GM21528 (cell line): ENCODE measurements around the gene MICU2.

Experiments
- ATAC-seq: cut with Tn5 transposase; IDR thresholded peaks from one replicate; pipeline ENCODE4 v1.9.1; 2021; ENCODE audit warnings: mild to moderate bottlenecking, moderate library complexity; ENCODE audit not compliant: unreplicated experiment, low FRiP score

The MICU2 gene

DNA sequence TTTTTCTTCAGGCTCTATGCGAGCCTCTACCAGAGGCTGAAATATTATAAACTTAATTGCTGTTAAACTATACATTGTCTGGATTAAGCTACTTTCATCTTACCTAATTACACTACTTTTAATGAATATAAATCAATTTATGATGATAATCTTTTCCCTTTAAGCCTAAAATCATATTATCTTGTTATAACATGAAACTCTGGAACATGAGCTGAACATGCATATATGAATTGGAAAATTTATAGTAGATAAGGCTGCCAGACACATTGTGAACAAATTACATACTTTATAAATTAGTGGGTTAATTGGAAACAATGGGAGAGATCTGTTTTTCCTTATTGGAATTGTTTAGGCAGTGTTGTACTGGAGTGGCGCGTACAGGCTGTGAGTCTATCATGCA is 99.6 kb downstream of the MICU2 start:
- ATAC-seq: no peak

GRCh38 chr13:21501686-21502085 is 102.3 kb downstream of the MICU2 start:
- ATAC-seq: no peak

GRCh38 chr13:21486322-21486721 is 117.6 kb downstream of the MICU2 start:
- ATAC-seq: no peak

DNA sequence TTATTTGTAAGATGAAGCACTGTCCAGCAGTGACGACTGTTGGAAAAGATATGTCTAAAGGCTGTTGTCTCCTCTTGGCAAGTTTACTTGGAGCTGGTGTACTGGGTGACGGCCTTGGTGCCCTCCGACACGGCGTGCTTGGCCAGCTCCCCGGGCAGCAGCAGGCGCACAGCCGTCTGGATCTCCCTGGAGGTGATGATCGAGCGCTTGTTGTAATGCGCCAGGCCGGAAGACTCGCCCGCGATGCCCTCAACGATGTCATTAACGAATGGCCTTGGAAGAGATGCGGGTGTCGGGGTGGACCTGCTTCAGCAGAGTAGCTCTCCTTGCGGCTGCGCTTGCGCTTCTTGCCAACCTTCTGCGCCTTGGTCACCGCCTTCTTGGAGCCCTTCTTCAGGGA is 120.2 kb downstream of the MICU2 start:
- ATAC-seq: no peak

DNA sequence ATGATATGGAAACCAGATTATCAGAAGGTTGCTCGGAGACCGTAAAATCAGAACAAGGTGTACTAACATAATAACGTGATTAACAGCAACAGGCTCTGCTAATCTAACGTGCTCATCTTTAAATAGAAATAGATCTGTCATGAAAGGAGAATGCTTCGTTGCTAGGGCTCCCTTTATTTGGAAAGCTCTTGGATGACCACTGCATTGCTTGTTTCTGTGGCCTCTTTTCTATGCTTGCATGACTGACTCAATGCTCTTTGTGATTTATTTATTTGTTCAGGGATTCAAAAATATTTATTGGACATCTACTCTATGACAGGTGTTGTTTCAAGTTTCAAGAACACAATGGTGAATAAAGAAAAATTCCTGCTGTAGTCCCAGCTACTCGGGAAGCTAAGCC is 122.6 kb downstream of the MICU2 start:
- ATAC-seq: no peak

GRCh38 chr13:21478881-21479808 is 124.8 kb downstream of the MICU2 start:
- no peak for ATAC-seq

DNA sequence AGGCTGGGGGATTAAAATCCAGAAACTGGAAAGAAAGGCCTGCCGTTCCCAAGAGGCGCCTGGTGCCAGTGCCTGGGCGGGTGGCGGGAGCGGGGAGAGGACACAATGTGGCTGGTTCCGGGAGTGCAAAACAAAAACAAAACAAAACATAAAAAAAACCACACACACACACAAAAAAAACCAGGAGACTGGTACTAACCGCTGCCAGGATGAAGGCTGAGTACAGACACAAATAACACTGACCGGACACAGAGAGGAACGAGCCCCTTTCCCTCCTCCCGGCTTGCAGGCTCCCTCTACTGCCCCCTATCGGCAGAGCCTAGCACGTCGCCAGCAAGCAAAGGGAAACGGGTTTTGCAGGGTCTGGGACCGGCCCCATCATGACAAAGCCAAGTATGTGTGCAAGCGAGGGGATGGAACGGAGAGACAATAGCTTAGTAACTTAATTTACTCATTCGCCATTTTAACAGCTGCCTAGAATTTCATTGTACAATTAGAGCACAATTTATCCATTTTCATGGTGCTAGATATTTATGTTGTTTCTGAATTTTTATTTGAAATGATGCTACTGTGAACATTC is 127.0 kb downstream of the MICU2 start:
- ATAC-seq: peak; percentile 91

DNA sequence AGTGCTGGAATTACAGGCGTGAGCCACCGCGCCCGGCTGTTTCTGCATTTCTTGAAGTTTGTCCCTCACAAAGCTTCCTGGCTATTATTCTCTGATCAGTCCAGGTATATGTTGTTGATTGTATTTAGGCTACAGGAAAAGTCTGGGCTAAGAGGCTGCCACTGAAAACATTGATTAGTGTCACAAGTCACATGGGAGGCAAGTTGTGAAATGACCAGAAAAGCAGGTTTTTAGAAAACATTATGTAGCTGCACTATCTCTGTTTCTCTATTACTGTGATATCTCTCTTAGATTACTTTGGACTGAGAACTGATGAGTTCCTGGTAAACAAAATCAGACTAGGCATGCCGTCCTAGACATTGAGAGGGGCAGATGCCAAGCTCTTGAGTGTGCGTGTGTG is 128.9 kb downstream of the MICU2 start:
- no peak for ATAC-seq

DNA sequence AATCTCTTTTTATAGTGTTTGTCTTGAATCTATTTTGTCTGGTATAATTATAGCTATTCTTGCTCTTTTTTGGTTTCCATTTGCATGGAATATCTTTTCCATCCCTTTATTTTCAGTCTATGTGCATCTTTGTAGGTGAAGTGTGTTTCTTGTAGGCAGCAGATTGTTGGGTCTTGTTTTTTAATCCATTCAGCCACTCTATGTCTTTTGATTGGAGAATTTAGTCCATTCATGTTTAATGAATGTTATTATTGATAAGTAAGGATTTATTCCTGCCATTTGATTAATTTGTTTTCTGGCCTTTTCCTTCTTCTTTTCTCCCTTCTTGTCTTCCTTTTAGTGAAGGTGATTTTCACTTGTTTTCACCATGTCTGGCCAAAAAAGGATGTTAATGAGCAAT is 133.2 kb downstream of the MICU2 start:
- ATAC-seq: no peak

DNA sequence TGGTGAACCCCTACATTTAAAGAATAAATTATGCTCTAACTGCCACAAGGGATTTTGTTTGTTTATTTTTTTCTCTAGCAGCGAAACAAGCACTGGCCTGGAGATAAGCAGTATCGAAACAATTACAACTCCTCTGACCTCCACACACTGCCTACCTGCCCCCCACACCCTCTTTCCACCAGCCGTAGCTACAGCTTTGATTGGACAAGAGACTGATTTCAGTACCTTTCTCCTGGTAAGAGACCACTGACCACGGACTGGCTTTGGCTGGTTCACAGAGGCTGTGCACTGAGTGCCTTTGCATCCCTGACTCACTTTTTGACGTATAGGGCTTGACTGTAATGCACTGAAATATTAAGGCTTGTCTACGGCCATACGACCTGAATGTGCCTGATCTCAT is 137.4 kb downstream of the MICU2 start:
- no peak for ATAC-seq

- ATAC-seq: no peak
These were observed 138.2 kb downstream of the MICU2 start for GRCh38 chr13:21465710-21466160.

DNA sequence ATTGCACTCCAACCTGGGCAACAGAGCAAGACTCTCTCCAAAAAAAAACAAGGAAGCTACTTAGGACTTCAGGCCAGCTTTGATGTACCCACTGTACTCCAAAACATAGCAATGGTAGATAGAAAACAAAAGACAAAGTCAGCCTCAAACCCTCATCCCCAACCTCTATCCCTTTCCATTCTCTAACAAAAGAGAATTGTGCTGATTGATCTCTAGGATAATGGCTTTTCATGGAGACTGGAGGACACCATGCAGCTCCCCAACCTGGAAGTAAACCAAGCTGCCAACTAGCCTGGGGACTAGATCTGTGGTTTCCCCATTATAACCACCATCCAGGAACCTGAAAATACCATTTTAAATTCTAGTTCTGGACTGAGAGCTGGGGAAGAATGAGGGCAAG is 140.5 kb downstream of the MICU2 start:
- no peak for ATAC-seq

DNA sequence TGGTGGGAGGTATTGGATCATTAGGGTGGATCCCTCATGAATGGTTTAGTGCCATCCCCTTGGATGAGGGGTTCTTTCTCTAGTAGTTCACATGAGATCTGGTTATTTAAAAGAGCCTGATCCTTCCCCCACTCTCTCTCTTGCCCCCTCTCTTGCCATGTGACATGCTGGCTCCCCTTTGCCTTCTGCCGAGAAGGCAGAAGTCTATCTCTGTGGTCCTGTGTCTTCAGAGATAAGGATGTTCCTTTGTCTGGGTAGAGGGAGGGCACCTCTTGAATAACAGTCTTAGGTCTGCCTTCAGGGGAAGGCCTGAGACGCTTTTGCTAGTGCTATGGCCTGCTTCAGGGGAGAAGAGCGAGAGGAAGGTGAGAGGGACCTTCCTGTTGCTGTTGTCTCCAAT is 142.8 kb downstream of the MICU2 start:
- no peak for ATAC-seq

DNA sequence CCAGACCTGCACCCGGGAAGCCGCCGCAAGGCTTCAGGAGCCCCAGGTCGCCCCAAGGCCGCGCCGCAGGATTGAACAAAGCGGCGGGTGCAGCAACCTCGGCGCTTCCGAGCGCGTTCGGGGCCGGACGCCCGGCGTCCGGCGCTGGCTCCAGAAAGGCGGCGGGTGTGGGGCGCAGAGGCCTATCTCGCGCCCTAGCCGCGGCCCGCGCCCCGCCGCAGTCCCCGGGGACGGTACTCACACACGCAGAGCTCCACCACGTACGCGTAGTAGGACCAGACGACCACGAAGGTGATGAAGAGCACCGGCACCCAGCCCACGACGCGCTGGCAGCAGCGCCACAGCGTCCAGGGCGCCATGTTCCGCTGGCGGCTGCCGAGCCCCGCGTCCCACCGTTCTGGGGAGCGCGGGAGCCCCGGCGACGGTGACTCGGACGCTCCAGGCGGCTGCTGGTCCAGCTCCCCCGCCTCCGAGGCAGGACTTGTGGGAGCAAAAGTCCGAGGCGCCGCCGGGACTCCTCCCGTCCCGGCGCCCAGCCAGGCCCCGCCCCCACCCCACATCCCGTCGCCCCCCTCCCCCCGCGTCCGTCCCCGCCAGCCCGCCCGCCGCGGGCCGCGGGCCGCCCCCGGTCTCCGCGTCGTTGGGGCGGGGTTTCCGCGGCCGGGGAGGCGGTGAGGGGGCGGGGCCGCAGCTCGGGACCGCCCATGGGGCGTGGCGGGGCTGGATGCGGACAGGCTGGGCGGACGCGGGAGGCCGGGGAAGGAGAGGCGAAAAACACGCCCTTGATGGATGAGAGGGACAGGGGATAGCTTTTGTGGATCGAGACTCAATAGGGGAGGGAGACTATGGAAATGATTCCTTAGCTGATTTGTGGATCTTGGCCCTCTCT is 144.9 kb downstream of the MICU2 start, which contains the start of gene ZDHHC20:
Gene ZDHHC20, minus strand, starts transcription at position 491 of the 889 bp plus-strand sequence. Its CDS starts 132 bp downstream, at position 359.
- peak; percentile 80 for ATAC-seq

- ATAC-seq: peak; percentile 49
These were observed 145.5 kb downstream of the MICU2 start for GRCh38 chr13:21458451-21458812.

- ATAC-seq: no peak
These were observed 150.4 kb downstream of the MICU2 start for GRCh38 chr13:21453387-21454081.

DNA sequence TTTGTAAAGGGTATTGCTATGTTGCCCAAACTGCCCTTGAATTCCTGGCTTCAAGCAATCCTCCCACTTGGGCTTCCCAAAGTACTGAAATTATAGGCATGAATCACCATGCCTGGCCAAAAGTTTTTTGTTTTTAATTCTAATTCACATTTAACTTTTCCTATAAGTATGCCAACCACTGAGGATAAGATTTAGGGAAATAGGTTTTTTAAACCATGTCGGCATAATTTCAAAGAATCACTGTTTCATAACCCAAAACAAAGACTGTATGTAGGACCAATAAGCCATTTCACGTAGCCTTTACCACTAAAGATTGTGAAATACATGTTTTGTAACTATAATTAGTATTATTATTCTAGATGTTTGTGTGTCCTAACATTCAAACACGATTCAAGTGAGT is 153.0 kb downstream of the MICU2 start:
- ATAC-seq: no peak

DNA sequence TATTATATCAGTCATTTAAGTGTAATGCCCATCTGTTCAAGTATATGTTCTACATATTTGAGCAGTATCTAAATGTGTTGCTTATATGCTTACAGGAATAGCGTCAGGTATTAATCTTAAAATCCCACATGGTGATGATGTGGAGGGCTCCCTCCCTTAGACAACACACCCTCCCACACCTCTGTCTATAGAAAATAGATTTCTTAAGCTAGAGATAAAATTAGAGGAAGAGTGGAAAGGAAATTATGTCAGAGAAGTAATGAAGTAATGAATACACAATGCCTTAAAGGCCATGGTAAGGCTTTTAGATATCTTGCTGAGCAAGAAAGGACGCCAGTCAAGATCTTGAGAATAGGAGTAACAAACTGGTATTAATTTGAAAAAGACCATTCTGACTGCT is 157.3 kb downstream of the MICU2 start:
- no peak for ATAC-seq

DNA sequence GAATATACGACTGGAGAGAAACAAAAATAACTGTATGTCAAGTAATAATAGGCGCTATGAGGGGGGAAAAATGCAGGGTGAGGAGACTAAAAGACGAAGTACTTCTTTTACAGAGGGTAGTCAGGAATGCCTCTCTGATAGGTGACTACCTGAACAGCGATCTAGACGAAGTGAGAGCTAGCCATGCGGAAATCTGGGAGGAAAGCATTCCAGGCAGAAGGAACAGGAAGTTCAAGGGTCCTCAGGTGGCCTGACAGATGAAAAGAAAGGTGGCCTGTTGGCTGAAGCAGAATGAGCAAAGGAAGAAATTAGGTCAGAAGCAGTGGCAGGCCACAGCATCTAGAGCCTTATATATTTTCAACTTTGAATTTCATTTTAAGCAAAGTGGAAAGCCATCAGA is 158.2 kb downstream of the MICU2 start:
- no peak for ATAC-seq

- ATAC-seq: no peak
These were observed 160.8 kb downstream of the MICU2 start for GRCh38 chr13:21443171-21443570.
